HT1080 (cell line): ENCODE measurements around the gene GMPPB. TPM values are rescaled to one million over a fixed set of nuclear protein-coding genes. Genes with fewer than 3 reads are reported as not detected.

Experiments used
- DNase-seq: peaks from one replicate; pipeline ENCODE4 v3.0.0-alpha.2; 2015; ENCODE audit warnings: low read depth
- total RNA-seq: library from RNA; depleted of rRNA; stranded (reverse); fragments of >200 nt; shearing (Covaris generic); gene quantifications from 2 replicates; pipeline ENCODE4 v1.2.3, GENCODE V29; 2014

Gene GMPPB
- total RNA-seq, 1 experiment from 2014 or later: 31.0 TPM

GRCh38 chr3:49729966-49730609, 6.3 kb upstream of the GMPPB start:
- no peak for DNase-seq

GRCh38 chr3:49727924-49728361, 4.2 kb upstream of the GMPPB start:
- no peak for DNase-seq

- no peak for DNase-seq
These were observed 3.6 kb upstream of the GMPPB start for GRCh38 chr3:49727154-49727923.

- DNase-seq: no peak
These were observed 2.3 kb upstream of the GMPPB start for GRCh38 chr3:49725906-49726681.

- DNase-seq: no peak
These were observed 835 bp upstream of the GMPPB start for GRCh38 chr3:49724586-49724985.

GRCh38 chr3:49723296-49723627, 489 bp downstream of the GMPPB start:
- DNase-seq: peak; percentile 32

GRCh38 chr3:49722896-49723295, 855 bp downstream of the GMPPB start:
- no peak for DNase-seq

- DNase-seq: no peak
These were observed 1.6 kb downstream of the GMPPB start for GRCh38 chr3:49721896-49722781.

- no peak for DNase-seq
These were observed 2.2 kb downstream of the GMPPB start for GRCh38 chr3:49721596-49721895.

- DNase-seq: no peak
These were observed 2.7 kb downstream of the GMPPB start for GRCh38 chr3:49720855-49721595.

- no peak for DNase-seq
These were observed 4.4 kb downstream of the GMPPB start, which contains the start of gene AMIGO3 for GRCh38 chr3:49719214-49719884. Gene AMIGO3 (minus strand): TSS chr3:49719684. CDS start chr3:49719465, 219 bp downstream.

- no peak for DNase-seq
These were observed 4.9 kb downstream of the GMPPB start for GRCh38 chr3:49718858-49719213.

- DNase-seq: no peak
These were observed 5.5 kb downstream of the GMPPB start for GRCh38 chr3:49717959-49718857.

- no peak for DNase-seq
These were observed 6.4 kb downstream of the GMPPB start for GRCh38 chr3:49717211-49717958.

GRCh38 chr3:49716691-49717210, 7.0 kb downstream of the GMPPB start:
- no peak for DNase-seq

- DNase-seq: no peak
These were observed 7.6 kb downstream of the GMPPB start for GRCh38 chr3:49716169-49716568.

GRCh38 chr3:49715611-49716121, 8.1 kb downstream of the GMPPB start:
- DNase-seq: no peak
